Measurements from ENCODE around the gene TMEM217.

DNA sequence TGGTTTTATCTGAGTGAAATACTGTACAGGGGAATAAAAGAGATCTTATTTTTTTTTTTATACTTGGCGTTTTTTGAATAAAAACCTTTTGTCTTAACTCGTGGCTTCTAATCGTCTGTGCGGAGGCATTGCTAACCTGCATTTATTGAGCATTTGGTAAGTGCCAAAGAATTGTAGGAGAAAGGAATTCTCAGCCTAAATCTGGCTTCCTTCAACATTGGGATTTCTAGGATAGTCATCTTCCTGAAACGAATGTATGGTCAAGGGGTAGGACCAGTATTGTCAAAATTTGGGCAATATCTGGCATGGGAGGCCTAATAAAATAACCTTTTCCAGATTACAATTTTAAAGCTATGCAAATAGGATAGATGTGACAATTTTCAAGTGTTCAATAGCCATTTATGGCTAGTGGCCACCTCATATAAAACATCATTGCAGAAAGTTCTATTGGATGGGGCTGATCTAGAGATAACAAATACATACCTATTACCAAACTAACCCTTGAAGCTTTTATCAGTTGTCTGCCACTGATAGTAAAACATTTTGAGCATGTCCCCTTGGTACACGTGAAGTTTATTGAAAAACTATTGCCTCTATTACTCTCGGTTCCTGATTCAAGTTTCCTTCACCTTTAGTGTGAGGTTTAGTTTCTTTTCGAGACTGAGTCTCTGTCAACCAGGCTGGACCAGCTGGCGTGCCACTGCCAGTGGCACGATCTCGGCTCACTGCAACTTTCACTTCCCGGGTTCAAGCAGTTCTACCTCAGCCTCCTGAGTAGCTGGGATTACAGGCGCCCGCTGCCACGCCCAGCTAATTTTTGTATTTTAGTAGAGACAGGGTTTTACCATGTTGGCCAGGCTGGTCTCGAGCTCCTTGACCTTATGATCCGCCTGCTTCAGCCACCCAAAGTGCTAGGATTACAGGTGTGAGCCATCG lies 82.3 kb downstream of the TMEM217 start:
- TF ChIP-seq CTCF (IDR thresholded peaks at IDR 0.05; ENCODE audit: low read length) (no peak), EZH2 (IDR thresholded peaks at IDR 0.05; ENCODE audit: borderline replicate concordance, low read length) (no peak)

Data from OCI-LY1 (cell line).